HG03571 (cell line): ENCODE data around the gene ATP11A.

Experiments
- ATAC-seq: cut with Tn5 transposase; IDR thresholded peaks from one replicate; pipeline ENCODE4 v1.9.1; 2021; ENCODE audit not compliant: unreplicated experiment

ATP11A gene

GRCh38 chr13:112888238-112889111 lies 198.6 kb downstream of the ATP11A start:
- ATAC-seq = no peak

GRCh38 chr13:112889351-112890290 lies 199.8 kb downstream of the ATP11A start:
- ATAC-seq = no peak

- no peak for ATAC-seq
These were observed 200.7 kb downstream of the ATP11A start for GRCh38 chr13:112890316-112891145.

- no peak for ATAC-seq
These were observed 201.9 kb downstream of the ATP11A start for GRCh38 chr13:112891477-112892401.

GRCh38 chr13:112892426-112893206 lies 202.8 kb downstream of the ATP11A start:
- no peak for ATAC-seq

GRCh38 chr13:112893207-112893569 lies 203.3 kb downstream of the ATP11A start:
- no peak for ATAC-seq

- ATAC-seq = peak; percentile 49
These were observed 204.0 kb downstream of the ATP11A start for GRCh38 chr13:112893570-112894422.

GRCh38 chr13:112894423-112894672 lies 204.5 kb downstream of the ATP11A start:
- ATAC-seq = no peak

- peak; percentile 5 for ATAC-seq
These were observed 205.0 kb downstream of the ATP11A start for GRCh38 chr13:112894673-112895481.

- ATAC-seq = no peak
These were observed 206.0 kb downstream of the ATP11A start for GRCh38 chr13:112895521-112896465.

- no peak for ATAC-seq
These were observed 207.1 kb downstream of the ATP11A start for GRCh38 chr13:112896736-112897602.

GRCh38 chr13:112897603-112897955 lies 207.7 kb downstream of the ATP11A start:
- no peak for ATAC-seq

- ATAC-seq = no peak
These were observed 208.2 kb downstream of the ATP11A start for GRCh38 chr13:112897956-112898620.

GRCh38 chr13:112898621-112899280 lies 208.9 kb downstream of the ATP11A start:
- ATAC-seq = no peak
